Vagina (tissue), 2 donors: ENCODE results near the gene SYNDIG1L. TPM values are rescaled to one million over a fixed set of nuclear protein-coding genes. Genes with fewer than 3 reads are reported as not detected.
"Not testable (repeated sequence)": the region's sequence is repeated elsewhere in the genome, so short reads cannot be mapped to it uniquely, and the experiment has no call there.

Experiments
- DNase-seq, 2 donors: peaks; one replicate each; pipeline ENCODE4 v3.0.0-alpha.2; 2017; ENCODE audit errors: extremely low spot score in 2 of 2
- H3K27ac ChIP-seq: fragments of 200-600 bp; sonication (generic); one replicate; pipeline ENCODE4 v1.5.1; 2019
- H3K27me3 ChIP-seq: fragments of 200-600 bp; sonication (generic); one replicate; pipeline ENCODE4 v1.5.1; 2019
- H3K36me3 ChIP-seq, 2 donors: fragments of 200-600 bp; sonication (generic); one replicate each; pipeline ENCODE4 v1.5.1; 2017 to 2019
- H3K4me1 ChIP-seq: fragments of 200-600 bp; sonication (generic); one replicate; pipeline ENCODE4 v1.5.1; 2019
- H3K4me3 ChIP-seq, 2 donors: fragments of 200-600 bp; sonication (generic); 1 replicate in 1 of 2; 2 replicates in 1 of 2; pipeline ENCODE4 v1.5.1; 2016 to 2019
- H3K9me3 ChIP-seq: fragments of 200-600 bp; sonication (generic); one replicate; pipeline ENCODE4 v1.5.1; 2019
- POLR2A ChIP-seq, 2 donors: fragments of 450-650 bp; IDR thresholded peaks; one replicate each; pipeline ENCODE4 v1.6.1; 2017; ENCODE audit warnings: antibody characterized with exemption in 2 of 2, mild to moderate bottlenecking in 2 of 2, moderate library complexity in 2 of 2
- POLR2AphosphoS5 ChIP-seq, 2 donors: sonication (generic); formaldehyde crosslinking; IDR thresholded peaks; one replicate each; pipeline ENCODE4 v1.9.0; 2017; ENCODE audit warnings: antibody characterized with exemption in 2 of 2, mild to moderate bottlenecking in 2 of 2, low read depth in 1 of 2; ENCODE audit not compliant: insufficient read depth in 1 of 2
- intact Hi-C: fragments of 100-400 bp; cut with DNase I; formaldehyde crosslinking; loops from one replicate; pipeline ENCODE4 v1.15.1; 2023
- total RNA-seq: library from RNA; depleted of rRNA; stranded (reverse); fragments of >200 nt; gene quantifications from one replicate; pipeline ENCODE4 v1.2.3, GENCODE V29; 2016
- TF ChIP-seq, protein P1 (sequence below), 3 experiments: fragments of 450-650 bp in 2 of 3; fragments of 200-600 bp in 1 of 3; sonication (generic) in 1 of 3; IDR thresholded peaks; one replicate each; pipeline ENCODE4 v1.5.1; 2017 to 2019; ENCODE audit warnings: antibody characterized with exemption in 3 of 3, mild to moderate bottlenecking in 2 of 3, moderate library complexity in 2 of 3

SYNDIG1L gene
- total RNA-seq, 1 donor from 2014 or later, result not detected

GRCh38 chr14:74395094-74395493 lies 30.9 kb downstream of the SYNDIG1L start:
- Histone ChIP-seq H3K4me1 (no peaks in the 10 kb centered on the region), H3K36me3 (no peaks in the 10 kb centered on the region), H3K4me3 (no peak overlapping the region), H3K27ac (no peak overlapping the region), H3K27me3 (no peaks in the 10 kb centered on the region), H3K9me3 (no peaks in the 10 kb centered on the region)
- no peak for TF ChIP-seq POLR2A (IDR thresholded peaks at IDR 0.05)
- TF ChIP-seq POLR2AphosphoS5 (IDR thresholded peaks at IDR 0.05; ENCODE audit: insufficient read depth in 1 of 2, low read depth in 1 of 2), result no peak
- TF ChIP-seq, protein P1, sequence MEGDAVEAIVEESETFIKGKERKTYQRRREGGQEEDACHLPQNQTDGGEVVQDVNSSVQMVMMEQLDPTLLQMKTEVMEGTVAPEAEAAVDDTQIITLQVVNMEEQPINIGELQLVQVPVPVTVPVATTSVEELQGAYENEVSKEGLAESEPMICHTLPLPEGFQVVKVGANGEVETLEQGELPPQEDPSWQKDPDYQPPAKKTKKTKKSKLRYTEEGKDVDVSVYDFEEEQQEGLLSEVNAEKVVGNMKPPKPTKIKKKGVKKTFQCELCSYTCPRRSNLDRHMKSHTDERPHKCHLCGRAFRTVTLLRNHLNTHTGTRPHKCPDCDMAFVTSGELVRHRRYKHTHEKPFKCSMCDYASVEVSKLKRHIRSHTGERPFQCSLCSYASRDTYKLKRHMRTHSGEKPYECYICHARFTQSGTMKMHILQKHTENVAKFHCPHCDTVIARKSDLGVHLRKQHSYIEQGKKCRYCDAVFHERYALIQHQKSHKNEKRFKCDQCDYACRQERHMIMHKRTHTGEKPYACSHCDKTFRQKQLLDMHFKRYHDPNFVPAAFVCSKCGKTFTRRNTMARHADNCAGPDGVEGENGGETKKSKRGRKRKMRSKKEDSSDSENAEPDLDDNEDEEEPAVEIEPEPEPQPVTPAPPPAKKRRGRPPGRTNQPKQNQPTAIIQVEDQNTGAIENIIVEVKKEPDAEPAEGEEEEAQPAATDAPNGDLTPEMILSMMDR (IDR thresholded peaks at IDR 0.05), result no peak
- intact Hi-C loops, result no loop called here
- no peak for DNase-seq

DNA sequence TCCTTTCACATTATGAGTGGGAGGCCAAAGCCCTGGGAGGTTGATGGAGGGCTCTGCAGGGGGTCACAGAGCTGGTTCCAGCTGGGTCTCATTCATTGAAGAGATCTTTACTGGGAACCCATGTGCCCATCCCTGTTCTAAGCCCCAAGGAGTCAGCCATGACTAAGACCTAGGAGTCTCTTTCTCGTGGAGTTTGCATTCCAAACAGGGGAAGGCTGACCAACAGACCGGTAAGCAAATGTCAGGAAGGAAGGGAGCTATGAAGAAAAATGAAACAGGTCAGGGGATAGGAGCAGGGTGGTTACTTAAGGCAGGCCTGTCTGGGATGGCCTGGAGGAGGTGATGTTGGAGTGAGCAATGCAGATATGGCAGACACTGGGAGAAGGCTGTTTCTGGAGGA lies 31.5 kb downstream of the SYNDIG1L start:
- Histone ChIP-seq H3K27ac (no peak overlapping the region), H3K4me3 (no peak overlapping the region), H3K4me1 (no peaks in the 10 kb centered on the region), H3K36me3 (no peaks in the 10 kb centered on the region), H3K9me3 (no peaks in the 10 kb centered on the region), H3K27me3 (no peaks in the 10 kb centered on the region)
- intact Hi-C loops, result no loop called here
- no peak for DNase-seq
- no peak for TF ChIP-seq POLR2AphosphoS5 (IDR thresholded peaks at IDR 0.05; ENCODE audit: insufficient read depth in 1 of 2, low read depth in 1 of 2)
- no peak for TF ChIP-seq POLR2A (IDR thresholded peaks at IDR 0.05)
- TF ChIP-seq, protein P1 (IDR thresholded peaks at IDR 0.05), result no peak

DNA sequence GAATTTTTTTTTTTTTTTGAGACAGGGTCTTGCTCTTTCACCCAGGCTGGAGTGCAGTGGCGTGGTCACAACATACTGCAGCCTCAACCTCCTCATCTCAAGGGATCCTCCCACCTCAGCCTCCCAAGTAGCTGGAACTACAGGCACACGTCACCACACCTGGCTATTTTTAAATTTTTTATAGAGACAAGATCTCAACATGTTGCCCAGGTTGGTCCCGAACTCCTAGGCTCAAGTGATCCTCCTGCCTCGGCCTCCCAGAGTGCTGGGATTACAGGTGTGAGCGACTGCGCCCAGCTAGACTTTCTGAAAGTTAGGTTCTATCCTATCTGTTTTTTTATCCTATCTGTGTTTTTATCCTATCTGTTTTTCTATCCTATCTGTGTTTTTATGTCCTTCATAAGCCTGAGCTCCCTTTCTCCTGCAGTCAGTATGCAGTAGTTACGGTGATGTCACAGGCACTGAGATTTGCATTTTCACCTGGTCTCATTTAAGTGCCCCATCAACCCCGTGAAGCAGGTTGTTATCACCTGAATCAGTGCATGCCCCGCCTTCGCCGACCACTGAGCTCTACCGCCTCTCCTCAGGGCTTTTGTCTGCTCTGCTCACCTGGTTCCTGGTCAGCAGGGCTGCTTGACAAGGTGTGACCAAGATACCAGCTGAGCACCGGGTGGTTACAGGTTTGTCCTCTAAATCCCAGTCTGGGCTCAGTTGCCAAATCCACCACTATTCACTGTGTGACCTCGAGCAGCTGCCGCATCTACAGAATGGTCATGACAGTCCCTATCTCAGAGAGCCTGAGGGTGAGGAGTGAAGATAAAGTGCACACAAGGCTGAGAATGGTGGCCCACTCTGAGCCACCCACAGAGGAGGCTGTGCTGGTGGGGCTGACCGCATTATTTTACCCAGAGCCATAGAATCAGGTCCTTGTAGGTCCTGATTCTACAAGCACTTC lies 33.1 kb downstream of the SYNDIG1L start:
- Histone ChIP-seq H3K27ac (no peak overlapping the region), H3K9me3 (no peaks in the 10 kb centered on the region), H3K36me3 (no peaks in the 10 kb centered on the region), H3K27me3 (no peaks in the 10 kb centered on the region), H3K4me3 (no peak overlapping the region), H3K4me1 (no peaks in the 10 kb centered on the region)
- intact Hi-C loops, result no loop called here
- no peak for TF ChIP-seq POLR2AphosphoS5 (IDR thresholded peaks at IDR 0.05; ENCODE audit: insufficient read depth in 1 of 2, low read depth in 1 of 2)
- TF ChIP-seq POLR2A (IDR thresholded peaks at IDR 0.05), result no peak
- TF ChIP-seq, protein P1 (IDR thresholded peaks at IDR 0.05), result no peak
- DNase-seq, result no peak

- no peak for DNase-seq
- H3K27ac ChIP-seq, result no peak overlapping the region
- TF ChIP-seq POLR2A (IDR thresholded peaks at IDR 0.05) (no peak), POLR2AphosphoS5 (IDR thresholded peaks at IDR 0.05; ENCODE audit: insufficient read depth in 1 of 2, low read depth in 1 of 2) (no peak)
- TF ChIP-seq, protein P1 (IDR thresholded peaks at IDR 0.05), result no peak
- no peaks in the 10 kb centered on the region for H3K9me3 ChIP-seq
- H3K36me3 ChIP-seq, result no peaks in the 10 kb centered on the region
- no peaks in the 10 kb centered on the region for H3K4me1 ChIP-seq
- no peaks in the 10 kb centered on the region for H3K27me3 ChIP-seq
- H3K4me3 ChIP-seq, result no peak overlapping the region
- intact Hi-C loops, result no loop called here
These were observed 34.5 kb downstream of the SYNDIG1L start for GRCh38 chr14:74391479-74391878.

- H3K27ac ChIP-seq, intact Hi-C loops, DNase-seq, H3K9me3 ChIP-seq, H3K4me1 ChIP-seq, H3K4me3 ChIP-seq, H3K27me3 ChIP-seq, H3K36me3 ChIP-seq: not testable (repeated sequence)
These were observed 35.5 kb downstream of the SYNDIG1L start for GRCh38 chr14:74390505-74390904.
